MM.1S (cell line): ENCODE data around the gene SLC37A1.

ENCODE experiments used
- DNase-seq: peaks from one replicate; pipeline ENCODE4 v3.0.0-alpha.2; 2015
- H2AFZ ChIP-seq: fragments of 300-600 bp; sonication (generic); 2 replicates; pipeline ENCODE4 v1.6.0; 2016; ENCODE audit warnings: antibody characterized with exemption, low read length
- H3F3A ChIP-seq: fragments of 300-600 bp; sonication (generic); 2 replicates; pipeline ENCODE4 v1.6.1; 2016; ENCODE audit warnings: mild to moderate bottlenecking, antibody characterized with exemption, low read length, moderate library complexity, mixed read lengths; ENCODE audit not compliant: insufficient read depth
- H3K27ac ChIP-seq: fragments of 300-600 bp; sonication (generic); 2 replicates; pipeline ENCODE4 v1.5.1; 2016; ENCODE audit warnings: mild to moderate bottlenecking, low read length
- H3K27me3 ChIP-seq: fragments of 300-600 bp; sonication (generic); replicated peaks from 2 replicates; pipeline ENCODE4 v1.6.0; 2016; ENCODE audit warnings: low read length; ENCODE audit not compliant: insufficient read depth
- H3K36me3 ChIP-seq: fragments of 300-600 bp; sonication (generic); replicated peaks from 2 replicates; pipeline ENCODE4 v1.6.1; 2016; ENCODE audit warnings: mild to moderate bottlenecking, low read length, mixed read lengths; ENCODE audit not compliant: insufficient read depth
- H3K4me1 ChIP-seq: fragments of 300-600 bp; sonication (generic); 2 replicates; pipeline ENCODE4 v1.6.1; 2016; ENCODE audit warnings: low read length, mixed read lengths
- H3K4me2 ChIP-seq: fragments of 300-600 bp; sonication (generic); 2 replicates; pipeline ENCODE4 v1.6.0; 2016; ENCODE audit warnings: low read depth, low read length
- H3K4me3 ChIP-seq: fragments of 300-600 bp; sonication (generic); 2 replicates; pipeline ENCODE4 v1.5.1; 2016; ENCODE audit warnings: low read length, mixed read lengths
- H3K79me2 ChIP-seq: fragments of 300-600 bp; sonication (generic); 2 replicates; pipeline ENCODE4 v1.6.1; 2016; ENCODE audit warnings: mixed run types, low read length, mixed read lengths
- H3K9ac ChIP-seq: fragments of 300-600 bp; sonication (generic); 2 replicates; pipeline ENCODE4 v1.6.1; 2016; ENCODE audit warnings: low read length, mixed read lengths
- H3K9me2 ChIP-seq: fragments of 300-600 bp; sonication (generic); replicated peaks from 2 replicates; pipeline ENCODE4 v1.6.1; 2016; ENCODE audit warnings: mild to moderate bottlenecking, low read length, mixed read lengths; ENCODE audit not compliant: insufficient read depth
- H3K9me3 ChIP-seq: fragments of 300-600 bp; sonication (generic); replicated peaks from 2 replicates; pipeline ENCODE4 v1.6.1; 2016; ENCODE audit warnings: mild to moderate bottlenecking, low read length, mixed read lengths; ENCODE audit not compliant: insufficient read depth
- H4K20me1 ChIP-seq: fragments of 300-600 bp; sonication (generic); 2 replicates; pipeline ENCODE4 v1.6.1; 2016; ENCODE audit warnings: mild to moderate bottlenecking, low read length, moderate library complexity, mixed read lengths; ENCODE audit not compliant: insufficient read depth
- CTCF ChIP-seq: fragments of 300-600 bp; sonication (generic); IDR thresholded peaks from 2 replicates; pipeline ENCODE4 v1.5.1; 2016; ENCODE audit warnings: antibody characterized with exemption, low read length, mixed read lengths
- EZH2 ChIP-seq: fragments of 300-600 bp; sonication (generic); optimal IDR thresholded peaks from 2 replicates; pipeline ENCODE3; 2017; ENCODE audit warnings: low read depth, mild to moderate bottlenecking, antibody characterized with exemption, low read length, mixed read lengths
- EZH2phosphoT487 ChIP-seq: fragments of 300-600 bp; sonication (generic); IDR thresholded peaks from 2 replicates; pipeline ENCODE4 v1.6.1; 2018; ENCODE audit warnings: antibody characterized with exemption, low read length

SLC37A1 gene

GRCh38 chr21:42581336-42581992, 67.8 kb downstream of the SLC37A1 start:
- Histone ChIP-seq H3K9me3 (no peaks in the 10 kb centered on the region), H3K79me2 (no peaks in the 10 kb centered on the region), H2AFZ (no peak overlapping the region), H3K27ac (no peak overlapping the region), H3K4me3 (no peak overlapping the region), H3K4me1 (no peaks in the 10 kb centered on the region), H3K36me3 (no peaks in the 10 kb centered on the region), H3K27me3 (peaks cover 99% of the 10 kb centered on the region), H3K9ac (no peak overlapping the region), H3F3A (no peaks in the 10 kb centered on the region), H4K20me1 (no peaks in the 10 kb centered on the region), H3K9me2 (no peaks in the 10 kb centered on the region), H3K4me2 (no peak overlapping the region)
- no peak for DNase-seq
- TF ChIP-seq EZH2phosphoT487 (no peak), EZH2 (no peak), CTCF (no peak)

- no peaks in the 10 kb centered on the region for H3K36me3 ChIP-seq
- H3K4me1 ChIP-seq = no peaks in the 10 kb centered on the region
- H3K9ac ChIP-seq = no peak overlapping the region
- H3K27me3 ChIP-seq = peaks cover 92% of the 10 kb centered on the region
- H3K4me2 ChIP-seq = no peak overlapping the region
- no peaks in the 10 kb centered on the region for H4K20me1 ChIP-seq
- H2AFZ ChIP-seq = no peak overlapping the region
- no peak overlapping the region for H3K27ac ChIP-seq
- no peaks in the 10 kb centered on the region for H3K9me2 ChIP-seq
- no peaks in the 10 kb centered on the region for H3K9me3 ChIP-seq
- no peak overlapping the region for H3K4me3 ChIP-seq
- H3K79me2 ChIP-seq = no peaks in the 10 kb centered on the region
- DNase-seq = no peak
- no peak for TF ChIP-seq CTCF
- TF ChIP-seq EZH2 = no peak
- TF ChIP-seq EZH2phosphoT487 = 0 out of 2 replicates have a peak, but pooled peaks have one; percentile 17
- no peaks in the 10 kb centered on the region for H3F3A ChIP-seq
Observed at GRCh38 chr21:42581993-42582786, 68.5 kb downstream of the SLC37A1 start.

- H3K27me3 ChIP-seq = peaks cover 85% of the 10 kb centered on the region
- no peaks in the 10 kb centered on the region for H3K9me2 ChIP-seq
- H3K9me3 ChIP-seq = no peaks in the 10 kb centered on the region
- no peaks in the 10 kb centered on the region for H3K79me2 ChIP-seq
- no peaks in the 10 kb centered on the region for H4K20me1 ChIP-seq
- DNase-seq = no peak
- H3K4me2 ChIP-seq = no peak overlapping the region
- H3K4me3 ChIP-seq = no peak overlapping the region
- H3K36me3 ChIP-seq = no peaks in the 10 kb centered on the region
- H3F3A ChIP-seq = no peaks in the 10 kb centered on the region
- no peak overlapping the region for H3K9ac ChIP-seq
- H3K27ac ChIP-seq = no peak overlapping the region
- no peak overlapping the region for H2AFZ ChIP-seq
- H3K4me1 ChIP-seq = no peaks in the 10 kb centered on the region
- no peak for TF ChIP-seq CTCF
- TF ChIP-seq EZH2phosphoT487 = no peak
- no peak for TF ChIP-seq EZH2
Observed at GRCh38 chr21:42582787-42583476, 69.3 kb downstream of the SLC37A1 start.
